ENCODE data around the gene NTSR1. TPM values are rescaled to one million over a fixed set of nuclear protein-coding genes. Genes with fewer than 3 reads are reported as not detected.

The NTSR1 gene
- polyA plus RNA-seq, 1 donor from 2014 or later = 0.05 TPM

DNA sequence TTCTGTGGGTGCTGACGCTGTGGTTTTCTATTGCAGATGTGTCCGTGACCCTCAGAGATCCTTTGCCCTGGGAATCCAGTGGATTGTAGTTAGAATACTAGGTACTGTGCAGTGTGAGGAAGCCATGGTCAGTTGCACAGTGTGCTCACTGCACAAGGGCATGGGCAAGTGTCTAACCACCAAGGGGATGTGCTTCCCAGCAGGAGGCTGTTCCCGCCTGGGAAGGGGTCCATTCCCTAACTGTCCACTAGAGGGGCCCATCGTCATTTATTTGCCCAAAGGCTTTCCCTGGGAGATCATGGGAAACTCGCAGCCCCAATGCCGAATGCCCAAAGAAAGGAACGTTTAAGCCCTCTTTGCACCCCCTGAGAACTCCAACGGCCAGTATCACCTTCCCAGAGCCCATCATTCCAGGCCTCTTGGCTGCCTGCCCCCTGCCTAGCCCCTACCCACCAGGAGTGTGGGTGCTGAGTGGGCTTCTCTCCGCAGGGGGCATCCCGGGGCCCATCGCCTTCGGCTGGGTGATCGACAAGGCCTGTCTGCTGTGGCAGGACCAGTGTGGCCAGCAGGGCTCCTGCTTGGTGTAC lies 40.1 kb upstream of the NTSR1 start:
- Histone ChIP-seq H3K9me3 (ENCODE audit: low read length) (no peaks in the 10 kb centered on the region), H3K36me3 (ENCODE audit: insufficient read depth, low read length) (no peaks in the 10 kb centered on the region), H4K20me1 (ENCODE audit: insufficient read depth) (no peaks in the 10 kb centered on the region), H3K27me3 (ENCODE audit: insufficient read depth, low read depth, low read length) (no peaks in the 10 kb centered on the region), H3K9ac (ENCODE audit: low read length) (no peak overlapping the region), H3K79me2 (replicated peaks; ENCODE audit: insufficient read depth, low read length) (no peaks in the 10 kb centered on the region), H3K27ac (ENCODE audit: low read length) (no peak overlapping the region), H3K4me2 (ENCODE audit: low read length) (no peak overlapping the region), H2AFZ (ENCODE audit: low read depth, low read length) (no peak overlapping the region), H3K9me2 (ENCODE audit: insufficient read depth, low read length) (no peaks in the 10 kb centered on the region), H3K4me3 (ENCODE audit: low read length) (no peak overlapping the region), H3F3A (ENCODE audit: insufficient read depth, low read length, poor library complexity, severe bottlenecking) (no peaks in the 10 kb centered on the region)
- TF ChIP-seq POLR2AphosphoS5 (IDR thresholded peaks at IDR 0.05) (no peak), MXI1 (conservative IDR thresholded peaks at IDR 0.05; ENCODE audit: poor library complexity, severe bottlenecking) (no peak), SMC3 (conservative IDR thresholded peaks at IDR 0.05; ENCODE audit: poor library complexity) (peak; percentile 96), EP300 (conservative IDR thresholded peaks at IDR 0.05; ENCODE audit: poor library complexity, severe bottlenecking) (no peak), RAD21 (conservative IDR thresholded peaks at IDR 0.05) (peak; percentile 93)
- TF ChIP-seq, protein P1, sequence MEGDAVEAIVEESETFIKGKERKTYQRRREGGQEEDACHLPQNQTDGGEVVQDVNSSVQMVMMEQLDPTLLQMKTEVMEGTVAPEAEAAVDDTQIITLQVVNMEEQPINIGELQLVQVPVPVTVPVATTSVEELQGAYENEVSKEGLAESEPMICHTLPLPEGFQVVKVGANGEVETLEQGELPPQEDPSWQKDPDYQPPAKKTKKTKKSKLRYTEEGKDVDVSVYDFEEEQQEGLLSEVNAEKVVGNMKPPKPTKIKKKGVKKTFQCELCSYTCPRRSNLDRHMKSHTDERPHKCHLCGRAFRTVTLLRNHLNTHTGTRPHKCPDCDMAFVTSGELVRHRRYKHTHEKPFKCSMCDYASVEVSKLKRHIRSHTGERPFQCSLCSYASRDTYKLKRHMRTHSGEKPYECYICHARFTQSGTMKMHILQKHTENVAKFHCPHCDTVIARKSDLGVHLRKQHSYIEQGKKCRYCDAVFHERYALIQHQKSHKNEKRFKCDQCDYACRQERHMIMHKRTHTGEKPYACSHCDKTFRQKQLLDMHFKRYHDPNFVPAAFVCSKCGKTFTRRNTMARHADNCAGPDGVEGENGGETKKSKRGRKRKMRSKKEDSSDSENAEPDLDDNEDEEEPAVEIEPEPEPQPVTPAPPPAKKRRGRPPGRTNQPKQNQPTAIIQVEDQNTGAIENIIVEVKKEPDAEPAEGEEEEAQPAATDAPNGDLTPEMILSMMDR (IDR thresholded peaks at IDR 0.05; ENCODE audit: poor library complexity, severe bottlenecking) = peak; percentile 92
- TF ChIP-seq, protein P2, sequence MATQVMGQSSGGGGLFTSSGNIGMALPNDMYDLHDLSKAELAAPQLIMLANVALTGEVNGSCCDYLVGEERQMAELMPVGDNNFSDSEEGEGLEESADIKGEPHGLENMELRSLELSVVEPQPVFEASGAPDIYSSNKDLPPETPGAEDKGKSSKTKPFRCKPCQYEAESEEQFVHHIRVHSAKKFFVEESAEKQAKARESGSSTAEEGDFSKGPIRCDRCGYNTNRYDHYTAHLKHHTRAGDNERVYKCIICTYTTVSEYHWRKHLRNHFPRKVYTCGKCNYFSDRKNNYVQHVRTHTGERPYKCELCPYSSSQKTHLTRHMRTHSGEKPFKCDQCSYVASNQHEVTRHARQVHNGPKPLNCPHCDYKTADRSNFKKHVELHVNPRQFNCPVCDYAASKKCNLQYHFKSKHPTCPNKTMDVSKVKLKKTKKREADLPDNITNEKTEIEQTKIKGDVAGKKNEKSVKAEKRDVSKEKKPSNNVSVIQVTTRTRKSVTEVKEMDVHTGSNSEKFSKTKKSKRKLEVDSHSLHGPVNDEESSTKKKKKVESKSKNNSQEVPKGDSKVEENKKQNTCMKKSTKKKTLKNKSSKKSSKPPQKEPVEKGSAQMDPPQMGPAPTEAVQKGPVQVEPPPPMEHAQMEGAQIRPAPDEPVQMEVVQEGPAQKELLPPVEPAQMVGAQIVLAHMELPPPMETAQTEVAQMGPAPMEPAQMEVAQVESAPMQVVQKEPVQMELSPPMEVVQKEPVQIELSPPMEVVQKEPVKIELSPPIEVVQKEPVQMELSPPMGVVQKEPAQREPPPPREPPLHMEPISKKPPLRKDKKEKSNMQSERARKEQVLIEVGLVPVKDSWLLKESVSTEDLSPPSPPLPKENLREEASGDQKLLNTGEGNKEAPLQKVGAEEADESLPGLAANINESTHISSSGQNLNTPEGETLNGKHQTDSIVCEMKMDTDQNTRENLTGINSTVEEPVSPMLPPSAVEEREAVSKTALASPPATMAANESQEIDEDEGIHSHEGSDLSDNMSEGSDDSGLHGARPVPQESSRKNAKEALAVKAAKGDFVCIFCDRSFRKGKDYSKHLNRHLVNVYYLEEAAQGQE (IDR thresholded peaks at IDR 0.05; ENCODE audit: borderline replicate concordance) = no peak

DNA sequence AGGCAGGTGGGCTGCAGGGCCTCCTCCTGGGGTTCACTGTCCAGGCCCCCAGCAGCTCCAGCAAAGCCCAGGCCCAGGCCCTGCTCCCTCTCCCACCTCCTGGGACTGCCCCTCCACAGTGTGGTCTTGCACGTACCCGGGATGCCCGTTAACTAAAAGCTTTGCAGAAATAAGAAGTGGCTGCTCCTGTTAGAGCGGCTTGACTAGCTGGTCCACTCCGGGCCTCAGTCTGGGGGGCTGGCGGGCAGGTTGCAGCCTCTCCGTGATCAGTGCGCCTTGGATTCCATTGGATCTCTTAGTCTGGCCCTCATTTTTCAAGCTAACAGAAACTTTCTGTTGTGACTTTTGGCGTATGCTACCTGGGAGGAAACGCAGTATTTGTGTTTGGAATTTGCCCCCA lies 39.4 kb upstream of the NTSR1 start:
- Histone ChIP-seq H3K27me3 (ENCODE audit: insufficient read depth, low read depth, low read length) (no peaks in the 10 kb centered on the region), H2AFZ (ENCODE audit: low read depth, low read length) (no peak overlapping the region), H3K4me3 (ENCODE audit: low read length) (no peak overlapping the region), H3K9me3 (ENCODE audit: low read length) (no peaks in the 10 kb centered on the region), H3K9me2 (ENCODE audit: insufficient read depth, low read length) (no peaks in the 10 kb centered on the region), H3K4me2 (ENCODE audit: low read length) (no peak overlapping the region), H3K9ac (ENCODE audit: low read length) (no peak overlapping the region), H3F3A (ENCODE audit: insufficient read depth, low read length, poor library complexity, severe bottlenecking) (no peaks in the 10 kb centered on the region), H3K36me3 (ENCODE audit: insufficient read depth, low read length) (no peaks in the 10 kb centered on the region), H3K27ac (ENCODE audit: low read length) (no peak overlapping the region), H4K20me1 (ENCODE audit: insufficient read depth) (no peaks in the 10 kb centered on the region), H3K79me2 (replicated peaks; ENCODE audit: insufficient read depth, low read length) (no peaks in the 10 kb centered on the region)
- TF ChIP-seq, protein P1 (IDR thresholded peaks at IDR 0.05; ENCODE audit: poor library complexity, severe bottlenecking) = no peak
- TF ChIP-seq RAD21 (conservative IDR thresholded peaks at IDR 0.05) (no peak), EP300 (conservative IDR thresholded peaks at IDR 0.05; ENCODE audit: poor library complexity, severe bottlenecking) (no peak), EZH2 (IDR thresholded peaks at IDR 0.05; ENCODE audit: borderline replicate concordance, insufficient read depth, low read length, poor library complexity, severe bottlenecking) (no peak), MXI1 (conservative IDR thresholded peaks at IDR 0.05; ENCODE audit: poor library complexity, severe bottlenecking) (no peak), TAF1 (IDR thresholded peaks at IDR 0.05; ENCODE audit: low read depth) (no peak), POLR2AphosphoS5 (IDR thresholded peaks at IDR 0.05) (no peak), SMC3 (conservative IDR thresholded peaks at IDR 0.05; ENCODE audit: poor library complexity) (no peak)
- TF ChIP-seq, protein P2 (IDR thresholded peaks at IDR 0.05; ENCODE audit: borderline replicate concordance) = no peak

Data from neural cell (in vitro differentiated cells).